Mammary epithelial cell (primary cell): Measurements from ENCODE around the gene ADAMTS17.

ENCODE experiments used
- EZH2 ChIP-seq: IDR thresholded peaks from 2 replicates; pipeline ENCODE4 v1.6.1; 2012; ENCODE audit warnings: low read length, inconsistent platforms, borderline replicate concordance
- TF ChIP-seq, protein P1 (sequence below), 2 donors: IDR thresholded peaks in 1 of 2; conservative IDR thresholded peaks in 1 of 2; 2 replicates each; pipeline ENCODE4 v1.5.1; 2011 to 2012; ENCODE audit warnings: inconsistent platforms in 2 of 2, low read length in 2 of 2, mild to moderate bottlenecking in 2 of 2, control low read depth in 1 of 2, low read depth in 1 of 2; ENCODE audit not compliant: insufficient read depth in 1 of 2; ENCODE audit errors: extremely low read depth in 1 of 2

DNA sequence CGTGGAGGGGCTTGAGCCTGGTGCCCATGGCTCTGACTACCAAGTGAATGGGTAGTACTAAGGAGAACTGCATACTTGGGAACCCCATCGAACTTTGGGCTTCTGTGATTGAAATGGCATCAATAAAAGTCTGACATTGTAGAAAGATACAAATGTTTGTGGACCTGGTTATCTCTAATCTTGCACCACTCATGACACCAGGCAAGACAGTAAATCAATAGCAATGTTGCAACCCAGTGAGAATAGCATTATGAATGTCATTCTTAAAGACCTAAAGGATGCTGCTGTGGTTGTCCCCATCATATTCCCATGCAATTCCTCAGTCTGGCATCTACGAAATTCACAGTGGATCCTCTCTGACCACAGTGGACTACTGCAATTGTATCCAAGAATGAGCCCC, 375.0 kb downstream of the ADAMTS17 start:
- TF ChIP-seq, protein P1, sequence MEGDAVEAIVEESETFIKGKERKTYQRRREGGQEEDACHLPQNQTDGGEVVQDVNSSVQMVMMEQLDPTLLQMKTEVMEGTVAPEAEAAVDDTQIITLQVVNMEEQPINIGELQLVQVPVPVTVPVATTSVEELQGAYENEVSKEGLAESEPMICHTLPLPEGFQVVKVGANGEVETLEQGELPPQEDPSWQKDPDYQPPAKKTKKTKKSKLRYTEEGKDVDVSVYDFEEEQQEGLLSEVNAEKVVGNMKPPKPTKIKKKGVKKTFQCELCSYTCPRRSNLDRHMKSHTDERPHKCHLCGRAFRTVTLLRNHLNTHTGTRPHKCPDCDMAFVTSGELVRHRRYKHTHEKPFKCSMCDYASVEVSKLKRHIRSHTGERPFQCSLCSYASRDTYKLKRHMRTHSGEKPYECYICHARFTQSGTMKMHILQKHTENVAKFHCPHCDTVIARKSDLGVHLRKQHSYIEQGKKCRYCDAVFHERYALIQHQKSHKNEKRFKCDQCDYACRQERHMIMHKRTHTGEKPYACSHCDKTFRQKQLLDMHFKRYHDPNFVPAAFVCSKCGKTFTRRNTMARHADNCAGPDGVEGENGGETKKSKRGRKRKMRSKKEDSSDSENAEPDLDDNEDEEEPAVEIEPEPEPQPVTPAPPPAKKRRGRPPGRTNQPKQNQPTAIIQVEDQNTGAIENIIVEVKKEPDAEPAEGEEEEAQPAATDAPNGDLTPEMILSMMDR (conservative IDR thresholded peaks at IDR 0.05 in 1 of 2, IDR thresholded peaks at IDR 0.05 in 1 of 2; ENCODE audit: extremely low read depth in 1 of 2, insufficient read depth in 1 of 2, low read depth in 1 of 2, low read length in 2 of 2) = no peak
- TF ChIP-seq EZH2 = no peak
